Activated CD8-positive, alpha-beta memory T cell treated with anti-CD3 and anti-CD28 coated beads, Interleukin-2, amount 50 U/mL, for 4 hours (primary cell): ENCODE measurements around the gene PCDHGA12.

Source experiments
- DNase-seq: peaks from one replicate; pipeline ENCODE4 v3.0.0-alpha.2; 2020

The PCDHGA12 gene

GRCh38 chr5:141441571-141442170 is 11.4 kb downstream of the PCDHGA12 start:
- DNase-seq: no peak

GRCh38 chr5:141465351-141465750 is 35.0 kb downstream of the PCDHGA12 start:
- DNase-seq: no peak

- DNase-seq: peak; percentile 24
Measured at GRCh38 chr5:141475625-141476131, 45.4 kb downstream of the PCDHGA12 start, which contains the start of gene PCDHGC3. Gene PCDHGC3 (plus strand): TSS chr5:141475966. CDS start chr5:141476117, 151 bp downstream.

GRCh38 chr5:141476132-141476911 is 46.0 kb downstream of the PCDHGA12 start:
- DNase-seq: no peak

- no peak for DNase-seq
Measured at GRCh38 chr5:141477044-141477575, 46.8 kb downstream of the PCDHGA12 start.

- no peak for DNase-seq
Measured at GRCh38 chr5:141477815-141478214, 47.5 kb downstream of the PCDHGA12 start.

GRCh38 chr5:141478321-141478945 is 48.1 kb downstream of the PCDHGA12 start:
- DNase-seq: no peak

- DNase-seq: no peak
Measured at GRCh38 chr5:141479776-141480175, 49.5 kb downstream of the PCDHGA12 start.
